ENCODE data around the gene IMMP2L. TPM values are rescaled to one million over a fixed set of nuclear protein-coding genes. Genes with fewer than 3 reads are reported as not detected.

IMMP2L gene
- total and polyA plus RNA-seq, 2 of the 8 experiments (the other 6 are each of a cell fraction or from before 2014, with no cell fraction given) = 2.3 to 10.1 TPM

DNA sequence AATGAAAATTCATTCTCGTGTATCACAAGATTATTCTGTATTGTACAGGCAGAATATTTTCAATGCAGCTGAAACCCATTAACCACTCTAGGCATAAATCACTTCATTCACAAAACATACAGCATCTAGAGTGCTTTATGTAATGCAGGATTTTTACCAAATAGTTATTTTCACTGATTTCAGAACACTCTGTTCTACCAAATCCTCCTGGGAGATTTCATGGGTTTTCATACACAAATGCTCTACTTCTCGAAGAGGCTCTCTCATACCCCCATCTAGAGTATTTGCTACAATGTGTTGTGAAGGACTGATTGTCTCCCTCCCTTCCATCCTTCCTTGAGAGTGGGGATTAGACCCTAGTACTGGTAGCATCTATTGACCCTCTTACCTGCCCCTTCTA, 680.6 kb downstream of the IMMP2L start (continued):
- TF ChIP-seq, protein P1, sequence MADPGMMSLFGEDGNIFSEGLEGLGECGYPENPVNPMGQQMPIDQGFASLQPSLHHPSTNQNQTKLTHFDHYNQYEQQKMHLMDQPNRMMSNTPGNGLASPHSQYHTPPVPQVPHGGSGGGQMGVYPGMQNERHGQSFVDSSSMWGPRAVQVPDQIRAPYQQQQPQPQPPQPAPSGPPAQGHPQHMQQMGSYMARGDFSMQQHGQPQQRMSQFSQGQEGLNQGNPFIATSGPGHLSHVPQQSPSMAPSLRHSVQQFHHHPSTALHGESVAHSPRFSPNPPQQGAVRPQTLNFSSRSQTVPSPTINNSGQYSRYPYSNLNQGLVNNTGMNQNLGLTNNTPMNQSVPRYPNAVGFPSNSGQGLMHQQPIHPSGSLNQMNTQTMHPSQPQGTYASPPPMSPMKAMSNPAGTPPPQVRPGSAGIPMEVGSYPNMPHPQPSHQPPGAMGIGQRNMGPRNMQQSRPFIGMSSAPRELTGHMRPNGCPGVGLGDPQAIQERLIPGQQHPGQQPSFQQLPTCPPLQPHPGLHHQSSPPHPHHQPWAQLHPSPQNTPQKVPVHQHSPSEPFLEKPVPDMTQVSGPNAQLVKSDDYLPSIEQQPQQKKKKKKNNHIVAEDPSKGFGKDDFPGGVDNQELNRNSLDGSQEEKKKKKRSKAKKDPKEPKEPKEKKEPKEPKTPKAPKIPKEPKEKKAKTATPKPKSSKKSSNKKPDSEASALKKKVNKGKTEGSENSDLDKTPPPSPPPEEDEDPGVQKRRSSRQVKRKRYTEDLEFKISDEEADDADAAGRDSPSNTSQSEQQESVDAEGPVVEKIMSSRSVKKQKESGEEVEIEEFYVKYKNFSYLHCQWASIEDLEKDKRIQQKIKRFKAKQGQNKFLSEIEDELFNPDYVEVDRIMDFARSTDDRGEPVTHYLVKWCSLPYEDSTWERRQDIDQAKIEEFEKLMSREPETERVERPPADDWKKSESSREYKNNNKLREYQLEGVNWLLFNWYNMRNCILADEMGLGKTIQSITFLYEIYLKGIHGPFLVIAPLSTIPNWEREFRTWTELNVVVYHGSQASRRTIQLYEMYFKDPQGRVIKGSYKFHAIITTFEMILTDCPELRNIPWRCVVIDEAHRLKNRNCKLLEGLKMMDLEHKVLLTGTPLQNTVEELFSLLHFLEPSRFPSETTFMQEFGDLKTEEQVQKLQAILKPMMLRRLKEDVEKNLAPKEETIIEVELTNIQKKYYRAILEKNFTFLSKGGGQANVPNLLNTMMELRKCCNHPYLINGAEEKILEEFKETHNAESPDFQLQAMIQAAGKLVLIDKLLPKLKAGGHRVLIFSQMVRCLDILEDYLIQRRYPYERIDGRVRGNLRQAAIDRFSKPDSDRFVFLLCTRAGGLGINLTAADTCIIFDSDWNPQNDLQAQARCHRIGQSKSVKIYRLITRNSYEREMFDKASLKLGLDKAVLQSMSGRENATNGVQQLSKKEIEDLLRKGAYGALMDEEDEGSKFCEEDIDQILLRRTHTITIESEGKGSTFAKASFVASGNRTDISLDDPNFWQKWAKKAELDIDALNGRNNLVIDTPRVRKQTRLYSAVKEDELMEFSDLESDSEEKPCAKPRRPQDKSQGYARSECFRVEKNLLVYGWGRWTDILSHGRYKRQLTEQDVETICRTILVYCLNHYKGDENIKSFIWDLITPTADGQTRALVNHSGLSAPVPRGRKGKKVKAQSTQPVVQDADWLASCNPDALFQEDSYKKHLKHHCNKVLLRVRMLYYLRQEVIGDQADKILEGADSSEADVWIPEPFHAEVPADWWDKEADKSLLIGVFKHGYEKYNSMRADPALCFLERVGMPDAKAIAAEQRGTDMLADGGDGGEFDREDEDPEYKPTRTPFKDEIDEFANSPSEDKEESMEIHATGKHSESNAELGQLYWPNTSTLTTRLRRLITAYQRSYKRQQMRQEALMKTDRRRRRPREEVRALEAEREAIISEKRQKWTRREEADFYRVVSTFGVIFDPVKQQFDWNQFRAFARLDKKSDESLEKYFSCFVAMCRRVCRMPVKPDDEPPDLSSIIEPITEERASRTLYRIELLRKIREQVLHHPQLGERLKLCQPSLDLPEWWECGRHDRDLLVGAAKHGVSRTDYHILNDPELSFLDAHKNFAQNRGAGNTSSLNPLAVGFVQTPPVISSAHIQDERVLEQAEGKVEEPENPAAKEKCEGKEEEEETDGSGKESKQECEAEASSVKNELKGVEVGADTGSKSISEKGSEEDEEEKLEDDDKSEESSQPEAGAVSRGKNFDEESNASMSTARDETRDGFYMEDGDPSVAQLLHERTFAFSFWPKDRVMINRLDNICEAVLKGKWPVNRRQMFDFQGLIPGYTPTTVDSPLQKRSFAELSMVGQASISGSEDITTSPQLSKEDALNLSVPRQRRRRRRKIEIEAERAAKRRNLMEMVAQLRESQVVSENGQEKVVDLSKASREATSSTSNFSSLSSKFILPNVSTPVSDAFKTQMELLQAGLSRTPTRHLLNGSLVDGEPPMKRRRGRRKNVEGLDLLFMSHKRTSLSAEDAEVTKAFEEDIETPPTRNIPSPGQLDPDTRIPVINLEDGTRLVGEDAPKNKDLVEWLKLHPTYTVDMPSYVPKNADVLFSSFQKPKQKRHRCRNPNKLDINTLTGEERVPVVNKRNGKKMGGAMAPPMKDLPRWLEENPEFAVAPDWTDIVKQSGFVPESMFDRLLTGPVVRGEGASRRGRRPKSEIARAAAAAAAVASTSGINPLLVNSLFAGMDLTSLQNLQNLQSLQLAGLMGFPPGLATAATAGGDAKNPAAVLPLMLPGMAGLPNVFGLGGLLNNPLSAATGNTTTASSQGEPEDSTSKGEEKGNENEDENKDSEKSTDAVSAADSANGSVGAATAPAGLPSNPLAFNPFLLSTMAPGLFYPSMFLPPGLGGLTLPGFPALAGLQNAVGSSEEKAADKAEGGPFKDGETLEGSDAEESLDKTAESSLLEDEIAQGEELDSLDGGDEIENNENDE (IDR thresholded peaks at IDR 0.05; ENCODE audit: insufficient replicate concordance, low read length) = no peak
- no peak for TF ChIP-seq CBX5 (IDR thresholded peaks at IDR 0.05; ENCODE audit: low read depth, low read length)
- no peak for TF ChIP-seq FOSL1 (IDR thresholded peaks at IDR 0.05; ENCODE audit: insufficient read depth, low read depth, low read length)
- no peak for TF ChIP-seq SP1 (IDR thresholded peaks at IDR 0.05; ENCODE audit: low read depth, low read length)
- TF ChIP-seq, protein P2, sequence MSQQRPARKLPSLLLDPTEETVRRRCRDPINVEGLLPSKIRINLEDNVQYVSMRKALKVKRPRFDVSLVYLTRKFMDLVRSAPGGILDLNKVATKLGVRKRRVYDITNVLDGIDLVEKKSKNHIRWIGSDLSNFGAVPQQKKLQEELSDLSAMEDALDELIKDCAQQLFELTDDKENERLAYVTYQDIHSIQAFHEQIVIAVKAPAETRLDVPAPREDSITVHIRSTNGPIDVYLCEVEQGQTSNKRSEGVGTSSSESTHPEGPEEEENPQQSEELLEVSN (IDR thresholded peaks at IDR 0.05) = no peak
- TF ChIP-seq PHF8 (conservative IDR thresholded peaks at IDR 0.05; ENCODE audit: low read depth, low read length) = no peak
- TF ChIP-seq RAD21 (IDR thresholded peaks at IDR 0.05 in 1 of 2, conservative IDR thresholded peaks at IDR 0.05 in 1 of 2; ENCODE audit: low read depth in 2 of 2, low read length in 2 of 2) = no peak
- no peak for TF ChIP-seq CTBP2 (IDR thresholded peaks at IDR 0.05; ENCODE audit: borderline replicate concordance, insufficient read depth, insufficient read length, low read length)
- no peak for TF ChIP-seq SIX5 (IDR thresholded peaks at IDR 0.05; ENCODE audit: low read depth, low read length)

All from H1 (cell line).